Measurements from ENCODE around the gene HMGA1. TPM values are rescaled to one million over a fixed set of nuclear protein-coding genes. Genes with fewer than 3 reads are reported as not detected.
A peak's percentile ranks its signal among the peaks of the same experiment; 100 is the strongest.

The HMGA1 gene
- total RNA-seq, 1 donor = 65.2 TPM

DNA sequence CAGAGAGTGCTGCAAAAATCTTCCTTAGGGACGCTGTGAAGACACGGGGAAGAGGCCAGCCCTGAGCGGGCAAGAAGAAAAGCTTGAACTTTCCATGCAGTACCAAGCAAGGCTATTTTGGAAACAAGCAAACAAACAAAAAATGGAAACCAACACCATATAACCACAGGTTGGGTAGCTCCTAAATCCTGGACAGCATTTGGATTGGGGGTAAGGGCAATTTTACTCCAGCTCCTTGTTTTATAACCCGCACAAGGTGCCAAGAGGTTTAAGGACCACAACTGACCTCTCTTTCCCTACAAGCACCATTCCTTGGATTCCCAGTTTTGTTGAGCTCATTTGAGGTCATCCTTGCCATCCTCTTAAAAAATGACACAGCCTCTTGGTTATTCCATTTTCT, 43.5 kb downstream of the HMGA1 start:
- DNase-seq (ENCODE audit: low read depth) = no peak
- no peak for TF ChIP-seq CTCF (IDR thresholded peaks at IDR 0.05; ENCODE audit: insufficient read depth, low read depth, low read length)
- H3K4me3 ChIP-seq (ENCODE audit: low read depth, low read length) = no peak overlapping the region

DNA sequence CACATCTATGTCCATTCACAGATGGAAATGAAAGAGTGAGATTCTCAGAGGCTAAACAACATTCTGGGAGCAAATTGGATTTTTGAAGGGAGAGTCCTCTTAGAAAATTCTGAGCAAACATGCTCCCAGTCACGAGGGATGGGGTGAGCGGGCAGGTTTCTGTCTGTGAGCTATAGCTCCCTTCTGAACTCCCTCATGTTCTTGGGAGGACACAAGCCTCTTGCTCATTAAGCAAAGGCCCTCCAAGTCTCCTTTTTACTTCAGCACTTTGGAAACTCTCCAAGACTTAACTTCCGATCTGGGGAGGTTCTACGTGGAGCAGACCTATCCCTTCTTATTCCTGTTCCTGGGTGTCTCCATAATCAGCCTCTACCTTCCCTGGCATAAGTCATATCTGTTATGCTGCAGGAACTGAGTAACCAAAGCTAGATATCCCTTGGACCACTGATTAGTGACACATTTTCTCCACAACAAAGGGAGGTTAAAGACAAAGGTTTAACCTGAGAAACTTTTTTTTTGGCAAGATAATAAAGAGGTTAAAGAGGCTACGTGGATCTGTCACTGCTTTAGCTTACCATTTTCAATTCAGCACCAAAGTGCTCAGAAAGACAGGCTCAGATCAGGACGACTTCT, 45.1 kb downstream of the HMGA1 start:
- no peak for TF ChIP-seq CTCF (IDR thresholded peaks at IDR 0.05; ENCODE audit: insufficient read depth, low read depth, low read length)
- no peak overlapping the region for H3K4me3 ChIP-seq (ENCODE audit: low read depth, low read length)
- no peak for DNase-seq (ENCODE audit: low read depth)

- H3K4me3 ChIP-seq (ENCODE audit: low read depth, low read length) = no peak overlapping the region
- no peak for TF ChIP-seq CTCF (IDR thresholded peaks at IDR 0.05; ENCODE audit: insufficient read depth, low read depth, low read length)
- DNase-seq (ENCODE audit: low read depth) = peak; percentile 98
Measured at GRCh38 chr6:34284563-34285447, 48.1 kb downstream of the HMGA1 start.

- no peak for TF ChIP-seq CTCF (IDR thresholded peaks at IDR 0.05; ENCODE audit: insufficient read depth, low read depth, low read length)
- DNase-seq (ENCODE audit: low read depth) = peak; percentile 24
- H3K4me3 ChIP-seq (ENCODE audit: low read depth, low read length) = no peak overlapping the region
Measured at GRCh38 chr6:34285448-34286164, 48.9 kb downstream of the HMGA1 start.

DNA sequence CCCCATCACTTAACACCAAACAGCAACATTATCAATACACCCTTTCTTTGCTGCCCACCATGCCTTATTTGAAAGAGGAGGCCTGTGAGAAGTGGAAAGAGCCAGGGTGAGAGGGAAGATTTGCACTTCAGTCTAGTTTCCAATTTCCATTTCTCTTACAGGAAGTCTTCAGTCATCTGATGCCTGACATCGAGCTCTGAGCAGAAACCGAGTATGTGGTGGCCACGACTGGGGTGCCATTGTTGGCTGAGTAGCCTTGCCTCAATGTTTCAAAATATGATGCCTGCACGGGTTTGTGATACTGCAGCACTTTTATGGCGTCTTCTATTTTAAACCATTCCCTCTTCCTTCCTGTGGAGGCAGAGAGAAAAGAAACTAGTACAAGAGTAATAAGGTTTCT, 51.9 kb downstream of the HMGA1 start:
- H3K4me3 ChIP-seq (ENCODE audit: low read depth, low read length) = no peak overlapping the region
- TF ChIP-seq CTCF (IDR thresholded peaks at IDR 0.05; ENCODE audit: insufficient read depth, low read depth, low read length) = no peak
- no peak for DNase-seq (ENCODE audit: low read depth)

DNA sequence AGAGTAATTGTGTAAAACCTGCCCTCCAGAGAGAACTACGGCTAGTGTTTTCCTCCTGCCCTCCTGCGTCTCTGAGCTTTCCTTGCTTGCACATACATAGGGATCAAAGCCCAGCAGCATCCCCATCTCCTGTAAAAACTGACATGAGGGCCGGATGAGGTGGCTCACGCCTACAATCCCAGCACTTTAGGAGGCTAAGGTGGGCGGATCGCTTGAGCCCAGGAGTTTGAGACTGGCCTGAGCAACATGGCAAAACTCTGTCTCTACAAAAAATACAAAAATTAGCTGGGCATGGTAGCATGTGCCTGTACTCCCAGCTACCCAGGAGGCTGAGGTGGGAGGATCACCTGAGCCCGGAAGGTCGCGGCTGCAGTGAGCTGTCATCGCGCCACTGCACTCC, 52.5 kb downstream of the HMGA1 start:
- no peak for TF ChIP-seq CTCF (IDR thresholded peaks at IDR 0.05; ENCODE audit: insufficient read depth, low read depth, low read length)
- no peak overlapping the region for H3K4me3 ChIP-seq (ENCODE audit: low read depth, low read length)
- no peak for DNase-seq (ENCODE audit: low read depth)

All from fibroblast of villous mesenchyme (primary cell).